ENCODE measurements around the gene CCDC88B.

The CCDC88B gene

DNA sequence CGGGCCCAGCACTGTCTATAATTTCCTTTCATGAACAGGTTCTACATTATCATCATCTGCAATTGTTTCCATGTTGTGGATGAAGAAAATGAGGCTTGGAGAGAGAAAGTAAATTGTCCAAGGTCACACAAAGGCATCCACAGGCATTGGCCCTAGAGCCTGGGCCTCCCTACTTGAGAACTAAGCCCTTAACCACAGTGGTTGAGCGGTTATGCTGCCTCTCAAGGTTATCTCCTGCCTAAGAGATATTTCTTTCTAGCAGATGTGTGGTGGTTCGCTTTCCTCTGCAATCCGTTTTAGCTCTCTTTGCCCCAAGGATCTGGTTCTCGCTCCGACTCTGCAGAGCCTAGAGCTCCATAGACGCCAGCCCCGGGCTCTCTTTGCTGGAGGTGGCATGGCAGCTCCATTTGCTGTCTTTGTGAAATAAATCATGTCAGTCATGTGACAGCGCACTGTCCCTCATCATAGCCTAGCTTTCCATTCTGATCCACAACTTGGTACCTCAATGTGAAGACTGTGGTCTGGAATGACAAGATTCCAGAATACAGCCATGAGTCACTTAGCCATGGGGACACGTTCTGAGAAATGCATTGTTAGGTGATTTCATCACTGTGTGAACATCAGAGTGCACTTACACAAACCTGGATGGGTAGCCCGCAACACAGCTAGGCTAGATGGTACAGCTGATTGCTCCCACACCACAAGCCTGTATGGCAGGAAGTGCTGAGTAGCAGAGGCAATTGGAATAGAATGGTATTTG is 46.1 kb downstream of the CCDC88B start:
- H3K4me3 ChIP-seq (replicated peaks; ENCODE audit: low read depth, low read length): no peak overlapping the region
- DNase-seq (ENCODE audit: extremely low read depth, insufficient read length): no peak
- TF ChIP-seq, protein P1, sequence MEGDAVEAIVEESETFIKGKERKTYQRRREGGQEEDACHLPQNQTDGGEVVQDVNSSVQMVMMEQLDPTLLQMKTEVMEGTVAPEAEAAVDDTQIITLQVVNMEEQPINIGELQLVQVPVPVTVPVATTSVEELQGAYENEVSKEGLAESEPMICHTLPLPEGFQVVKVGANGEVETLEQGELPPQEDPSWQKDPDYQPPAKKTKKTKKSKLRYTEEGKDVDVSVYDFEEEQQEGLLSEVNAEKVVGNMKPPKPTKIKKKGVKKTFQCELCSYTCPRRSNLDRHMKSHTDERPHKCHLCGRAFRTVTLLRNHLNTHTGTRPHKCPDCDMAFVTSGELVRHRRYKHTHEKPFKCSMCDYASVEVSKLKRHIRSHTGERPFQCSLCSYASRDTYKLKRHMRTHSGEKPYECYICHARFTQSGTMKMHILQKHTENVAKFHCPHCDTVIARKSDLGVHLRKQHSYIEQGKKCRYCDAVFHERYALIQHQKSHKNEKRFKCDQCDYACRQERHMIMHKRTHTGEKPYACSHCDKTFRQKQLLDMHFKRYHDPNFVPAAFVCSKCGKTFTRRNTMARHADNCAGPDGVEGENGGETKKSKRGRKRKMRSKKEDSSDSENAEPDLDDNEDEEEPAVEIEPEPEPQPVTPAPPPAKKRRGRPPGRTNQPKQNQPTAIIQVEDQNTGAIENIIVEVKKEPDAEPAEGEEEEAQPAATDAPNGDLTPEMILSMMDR (IDR thresholded peaks at IDR 0.05; ENCODE audit: insufficient read depth, low read length, poor library complexity, severe bottlenecking): no peak
- no peaks in the 10 kb centered on the region for H3K36me3 ChIP-seq (ENCODE audit: control insufficient read depth, insufficient read depth, low read length)
- no peaks in the 10 kb centered on the region; the same call in none of the 2 replicates for H3K27me3 ChIP-seq (replicated peaks; ENCODE audit: control insufficient read depth, insufficient read depth, low read length)

GRCh38 chr11:64387916-64388315 is 47.9 kb downstream of the CCDC88B start:
- Histone ChIP-seq H3K27me3 (replicated peaks; ENCODE audit: control insufficient read depth, insufficient read depth, low read length) (no peaks in the 10 kb centered on the region; the same call in none of the 2 replicates), H3K36me3 (ENCODE audit: control insufficient read depth, insufficient read depth, low read length) (no peaks in the 10 kb centered on the region), H3K4me3 (replicated peaks; ENCODE audit: low read depth, low read length) (no peak overlapping the region)
- TF ChIP-seq, protein P1 (IDR thresholded peaks at IDR 0.05; ENCODE audit: insufficient read depth, low read length, poor library complexity, severe bottlenecking): no peak
- DNase-seq (ENCODE audit: extremely low read depth, insufficient read length): no peak

DNA sequence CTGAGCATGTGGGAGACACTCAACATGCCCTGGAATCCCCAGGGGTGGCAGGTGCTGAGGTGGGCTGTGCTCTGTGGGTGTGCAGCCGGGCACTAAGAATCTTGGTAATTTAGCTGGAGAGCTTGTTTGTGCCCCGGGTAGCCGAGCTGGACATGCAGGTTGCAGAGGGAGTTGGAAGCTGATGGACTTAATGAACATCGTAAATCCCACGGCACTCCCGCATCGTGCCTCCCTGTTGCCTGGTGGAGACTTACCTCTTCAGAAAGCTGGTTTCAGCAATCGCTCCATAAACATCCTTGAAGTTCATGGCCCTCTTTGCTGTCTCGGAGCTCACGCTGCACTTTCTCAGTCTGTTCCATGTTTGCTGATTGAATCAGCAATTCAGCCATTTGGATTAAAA is 48.9 kb downstream of the CCDC88B start:
- Histone ChIP-seq H3K4me3 (replicated peaks; ENCODE audit: low read depth, low read length) (no peak overlapping the region), H3K27me3 (replicated peaks; ENCODE audit: control insufficient read depth, insufficient read depth, low read length) (no peaks in the 10 kb centered on the region; the same call in none of the 2 replicates), H3K36me3 (ENCODE audit: control insufficient read depth, insufficient read depth, low read length) (no peaks in the 10 kb centered on the region)
- DNase-seq (ENCODE audit: extremely low read depth, insufficient read length): no peak
- TF ChIP-seq, protein P1 (IDR thresholded peaks at IDR 0.05; ENCODE audit: insufficient read depth, low read length, poor library complexity, severe bottlenecking): no peak

- Histone ChIP-seq H3K36me3 (ENCODE audit: control insufficient read depth, insufficient read depth, low read length) (no peaks in the 10 kb centered on the region), H3K27me3 (replicated peaks; ENCODE audit: control insufficient read depth, insufficient read depth, low read length) (no peaks in the 10 kb centered on the region; the same call in none of the 2 replicates), H3K4me3 (replicated peaks; ENCODE audit: low read depth, low read length) (no peak overlapping the region)
- TF ChIP-seq, protein P1 (IDR thresholded peaks at IDR 0.05; ENCODE audit: insufficient read depth, low read length, poor library complexity, severe bottlenecking): no peak
- DNase-seq (ENCODE audit: extremely low read depth, insufficient read length): no peak
These were observed 49.8 kb downstream of the CCDC88B start for GRCh38 chr11:64389851-64390250.

DNA sequence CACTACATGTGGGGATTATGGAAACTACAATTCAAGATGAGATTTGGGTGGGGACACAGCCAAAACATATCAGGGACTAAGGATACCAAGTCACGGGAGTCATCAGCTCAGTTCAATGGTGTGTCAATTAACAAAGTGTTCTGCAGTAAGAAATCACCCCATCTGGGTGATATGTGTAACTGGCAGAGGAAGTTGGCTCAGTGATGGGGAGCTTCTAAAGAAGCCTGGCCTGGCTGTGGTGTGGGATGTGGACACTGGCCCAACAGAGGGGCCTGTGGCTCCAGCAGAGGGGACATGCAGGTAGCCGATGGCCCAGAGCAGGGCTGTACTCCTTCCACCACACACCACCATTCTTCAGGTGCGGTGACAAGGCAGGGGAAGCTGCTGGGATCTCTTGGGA is 50.6 kb downstream of the CCDC88B start:
- TF ChIP-seq, protein P1 (IDR thresholded peaks at IDR 0.05; ENCODE audit: insufficient read depth, low read length, poor library complexity, severe bottlenecking): no peak
- no peak for DNase-seq (ENCODE audit: extremely low read depth, insufficient read length)
- Histone ChIP-seq H3K36me3 (ENCODE audit: control insufficient read depth, insufficient read depth, low read length) (no peaks in the 10 kb centered on the region), H3K27me3 (replicated peaks; ENCODE audit: control insufficient read depth, insufficient read depth, low read length) (no peaks in the 10 kb centered on the region; the same call in none of the 2 replicates), H3K4me3 (replicated peaks; ENCODE audit: low read depth, low read length) (no peak overlapping the region)

All from GM06990 (cell line).